Astrocyte (in vitro differentiated cells and primary cell): ENCODE measurements around the gene RIMKLB.

Experiments used
- EZH2 ChIP-seq: IDR thresholded peaks from 2 replicates; pipeline ENCODE4 v1.6.1; 2012; ENCODE audit warnings: mild to moderate bottlenecking, low read length, inconsistent platforms; ENCODE audit not compliant: insufficient read depth
- TF ChIP-seq, protein P1 (sequence below): IDR thresholded peaks from 2 replicates; pipeline ENCODE4 v1.5.1; 2011; ENCODE audit warnings: low read depth, mild to moderate bottlenecking, inconsistent platforms, low read length, moderate library complexity; ENCODE audit not compliant: insufficient read depth

DNA sequence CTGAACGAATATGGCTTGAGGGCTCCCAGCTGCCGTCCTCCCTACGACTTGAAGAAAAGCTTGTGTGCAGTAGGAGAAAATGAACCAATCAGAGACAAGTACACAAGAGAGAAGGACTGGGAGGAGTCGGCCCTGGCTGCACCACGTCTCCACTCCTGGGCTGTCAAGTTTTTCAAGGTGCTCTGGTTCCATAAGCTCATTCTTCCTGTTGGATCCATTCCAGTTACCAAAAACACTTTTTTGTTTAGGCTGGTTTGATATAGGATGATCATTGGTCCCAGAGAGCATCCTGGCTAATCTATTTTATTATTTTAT lies 121.8 kb downstream of the RIMKLB start:
- TF ChIP-seq, protein P1, sequence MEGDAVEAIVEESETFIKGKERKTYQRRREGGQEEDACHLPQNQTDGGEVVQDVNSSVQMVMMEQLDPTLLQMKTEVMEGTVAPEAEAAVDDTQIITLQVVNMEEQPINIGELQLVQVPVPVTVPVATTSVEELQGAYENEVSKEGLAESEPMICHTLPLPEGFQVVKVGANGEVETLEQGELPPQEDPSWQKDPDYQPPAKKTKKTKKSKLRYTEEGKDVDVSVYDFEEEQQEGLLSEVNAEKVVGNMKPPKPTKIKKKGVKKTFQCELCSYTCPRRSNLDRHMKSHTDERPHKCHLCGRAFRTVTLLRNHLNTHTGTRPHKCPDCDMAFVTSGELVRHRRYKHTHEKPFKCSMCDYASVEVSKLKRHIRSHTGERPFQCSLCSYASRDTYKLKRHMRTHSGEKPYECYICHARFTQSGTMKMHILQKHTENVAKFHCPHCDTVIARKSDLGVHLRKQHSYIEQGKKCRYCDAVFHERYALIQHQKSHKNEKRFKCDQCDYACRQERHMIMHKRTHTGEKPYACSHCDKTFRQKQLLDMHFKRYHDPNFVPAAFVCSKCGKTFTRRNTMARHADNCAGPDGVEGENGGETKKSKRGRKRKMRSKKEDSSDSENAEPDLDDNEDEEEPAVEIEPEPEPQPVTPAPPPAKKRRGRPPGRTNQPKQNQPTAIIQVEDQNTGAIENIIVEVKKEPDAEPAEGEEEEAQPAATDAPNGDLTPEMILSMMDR, result no peak
- TF ChIP-seq EZH2, result no peak
